HCT116 (cell line): ENCODE results near the gene IPO7. TPM values are rescaled to one million over a fixed set of nuclear protein-coding genes. Genes with fewer than 3 reads are reported as not detected.

ENCODE experiments used
- ATAC-seq: fragments of 200-7000 bp; cut with Tn5 transposase; 2 replicates; pipeline ENCODE4 v1.9.1; 2020; ENCODE audit warnings: mild to moderate bottlenecking, moderate library complexity
- BruUV-seq: library from RNA; stranded (reverse); fragments of 400-500 nt; replicated peaks from 2 replicates; lab custom pipeline; 2021; lab: Mats Ljungman, UMichigan
- CTCF ChIA-PET: fragments of 300-600 bp; sonication (Branson Sonifier 250); formaldehyde crosslinking; loops from one replicate; lab custom pipeline; 2021; ENCODE audit warnings: antibody characterized with exemption; lab: Charles Lee
- POLR2A ChIA-PET: fragments of 300-600, 350-600 bp; sonication (Branson Sonifier 250); formaldehyde crosslinking; loops from one replicate; lab custom pipeline; 2021; ENCODE audit warnings: antibody characterized with exemption; lab: Charles Lee
- RAD21 ChIA-PET, 2 experiments: fragments of 300-600 bp; sonication (Branson Sonifier 250); formaldehyde crosslinking; loops; one replicate each; lab custom pipeline; 2023; ENCODE audit warnings: low total read pairs in 2 of 2; ENCODE audit not compliant: uncharacterized antibody in 2 of 2, unreplicated experiment in 2 of 2, low non-redundant PET in 1 of 2; lab: Charles Lee
- DNase-seq: peaks from one replicate; pipeline ENCODE4 v3.0.0-alpha.2; 2010; ENCODE audit warnings: low read depth, low spot score
- H2AFZ ChIP-seq: fragments of 200-600 bp; shearing (Covaris generic), sonication (generic); 2 replicates; pipeline ENCODE4 v1.6.1; 2017; ENCODE audit warnings: low read depth, mixed run types, mixed read lengths, antibody characterized with exemption, low read length; ENCODE audit not compliant: poor library complexity, severe bottlenecking
- H3K27ac ChIP-seq: 2 replicates; pipeline ENCODE4 v1.5.1; 2012; ENCODE audit warnings: low read depth, low read length
- H3K27me3 ChIP-seq: fragments of 200-600 bp; sonication (generic); 2 replicates; pipeline ENCODE4 v1.6.1; 2016; ENCODE audit warnings: mixed run types, low read length, mixed read lengths; ENCODE audit not compliant: insufficient read depth
- H3K36me3 ChIP-seq, 2 experiments: fragments of 200-500 bp in 1 of 2; fragments of 200-600 bp in 1 of 2; sonication (Bioruptor generic) in 1 of 2; sonication (generic) in 1 of 2; 2 replicates each; pipeline versions ENCODE4 v1.5.1 to v1.6.1; 2014 to 2016; ENCODE audit warnings: low read length in 2 of 2, inconsistent platforms in 1 of 2, mixed read lengths in 1 of 2, mixed run types in 1 of 2; ENCODE audit not compliant: insufficient read depth in 2 of 2, control insufficient read depth in 1 of 2
- H3K4me1 ChIP-seq, 2 experiments: fragments of 200-600 bp in 1 of 2; sonication (generic) in 1 of 2; 2 replicates each; pipeline versions ENCODE4 v1.5.1 to v1.6.1; 2012 to 2017; ENCODE audit warnings: low read length in 2 of 2, inconsistent platforms in 1 of 2, mild to moderate bottlenecking in 1 of 2, mixed read lengths in 1 of 2, mixed run types in 1 of 2, moderate library complexity in 1 of 2; ENCODE audit not compliant: insufficient read depth in 2 of 2, control insufficient read depth in 1 of 2
- H3K4me2 ChIP-seq: fragments of 200-600 bp; sonication (generic); 2 replicates; pipeline ENCODE4 v1.6.1; 2017; ENCODE audit warnings: mixed run types, low read length, mixed read lengths
- H3K4me3 ChIP-seq, 2 experiments: fragments of 200-600 bp in 1 of 2; sonication (generic) in 1 of 2; replicated peaks in 1 of 2; 2 replicates each; pipeline ENCODE4 v1.5.1; 2011 to 2016; ENCODE audit warnings: low read length in 2 of 2, control low read depth in 1 of 2, low read depth in 1 of 2, mild to moderate bottlenecking in 1 of 2, mixed read lengths in 1 of 2, mixed run types in 1 of 2
- H3K79me2 ChIP-seq: fragments of 200-600 bp; sonication (generic); 2 replicates; pipeline ENCODE4 v1.6.1; 2017; ENCODE audit warnings: mild to moderate bottlenecking, mixed run types, low read length, moderate library complexity, mixed read lengths; ENCODE audit not compliant: insufficient read depth
- H3K9ac ChIP-seq: fragments of 200-600 bp; sonication (generic); 2 replicates; pipeline ENCODE4 v1.6.1; 2016; ENCODE audit warnings: low read length, mixed read lengths
- H3K9me2 ChIP-seq: fragments of 200-600 bp; sonication (generic), shearing (Covaris generic); 2 replicates; pipeline ENCODE4 v1.6.1; 2017; ENCODE audit warnings: mixed run types, mild to moderate bottlenecking, moderate library complexity; ENCODE audit not compliant: insufficient read depth
- H3K9me3 ChIP-seq, 2 experiments: fragments of 200-500 bp in 1 of 2; fragments of 200-600 bp in 1 of 2; sonication (Bioruptor generic) in 1 of 2; sonication (generic) in 1 of 2; 2 replicates each; pipeline ENCODE4 v1.6.1; 2014 to 2017; ENCODE audit warnings: low read length in 2 of 2, mixed read lengths in 2 of 2, inconsistent platforms in 1 of 2, low read depth in 1 of 2, mild to moderate bottlenecking in 1 of 2, mixed run types in 1 of 2, moderate library complexity in 1 of 2; ENCODE audit not compliant: control insufficient read depth in 1 of 2, insufficient read depth in 1 of 2
- H4K20me1 ChIP-seq: fragments of 200-600 bp; sonication (generic), shearing (Covaris generic); 2 replicates; pipeline ENCODE4 v1.6.1; 2017; ENCODE audit warnings: mixed run types, mild to moderate bottlenecking, moderate library complexity; ENCODE audit not compliant: insufficient read depth
- CEBPB ChIP-seq: IDR thresholded peaks from 2 replicates; pipeline ENCODE4 v1.6.1; 2012; ENCODE audit warnings: low read depth
- CTCF ChIP-seq, 3 experiments: fragments of 200-600 bp in 1 of 3; sonication (generic) in 1 of 3; IDR thresholded peaks in 2 of 3; conservative IDR thresholded peaks in 1 of 3; 2 replicates each; pipeline ENCODE4 v1.5.1; 2012 to 2017; ENCODE audit warnings: low read depth in 2 of 3, low read length in 2 of 3, antibody characterized with exemption in 1 of 3, borderline replicate concordance in 1 of 3, control low read depth in 1 of 3, mild to moderate bottlenecking in 1 of 3, mixed read lengths in 1 of 3, mixed run types in 1 of 3, moderate library complexity in 1 of 3; ENCODE audit not compliant: insufficient read depth in 1 of 3
- ELF1 ChIP-seq: IDR thresholded peaks from 2 replicates; pipeline ENCODE4 v1.6.1; 2012; ENCODE audit warnings: low read depth, borderline replicate concordance
- JUND ChIP-seq: IDR thresholded peaks from 2 replicates; pipeline ENCODE4 v1.6.1; 2012
- POLR2AphosphoS5 ChIP-seq: IDR thresholded peaks from 2 replicates; pipeline ENCODE4 v1.6.1; 2011; ENCODE audit warnings: mild to moderate bottlenecking, low read depth, low read length, moderate library complexity
- RAD21 ChIP-seq: IDR thresholded peaks from 2 replicates; pipeline ENCODE4 v1.6.1; 2012; ENCODE audit warnings: low read depth, mild to moderate bottlenecking
- SIN3A ChIP-seq: IDR thresholded peaks from 2 replicates; pipeline ENCODE4 v1.6.1; 2012; ENCODE audit warnings: low read depth
- SP1 ChIP-seq: IDR thresholded peaks from 2 replicates; pipeline ENCODE4 v1.6.1; 2012; ENCODE audit warnings: low read depth
- SRF ChIP-seq: IDR thresholded peaks from 2 replicates; pipeline ENCODE4 v1.6.1; 2012; ENCODE audit warnings: low read depth
- YY1 ChIP-seq: IDR thresholded peaks from 2 replicates; pipeline ENCODE4 v1.6.1; 2011; ENCODE audit warnings: low read length, low read depth, moderate library complexity, mild to moderate bottlenecking; ENCODE audit not compliant: insufficient replicate concordance; ENCODE audit errors: extremely low read depth
- ZFX ChIP-seq: fragments of 450-650 bp; IDR thresholded peaks from 2 replicates; pipeline ENCODE4 v1.6.1; 2017
- intact Hi-C: fragments of 100-400 bp; cut with micrococcal nuclease; formaldehyde crosslinking; loops from 2 replicates; pipeline ENCODE4 v1.10.0; 2022
- total RNA-seq: library from RNA; stranded (reverse); gene quantifications from one replicate; pipeline ENCODE4 v1.2.1, GENCODE V29; 2021; ENCODE audit not compliant: unreplicated experiment
- TF ChIP-seq, protein P1 (sequence below): IDR thresholded peaks from 2 replicates; pipeline ENCODE4 v1.6.1; 2011; ENCODE audit warnings: mild to moderate bottlenecking, low read length, moderate library complexity; ENCODE audit not compliant: insufficient replicate concordance; ENCODE audit errors: extremely low read depth

The IPO7 gene
- total RNA-seq, 1 experiment from 2014 or later = 186 TPM

DNA sequence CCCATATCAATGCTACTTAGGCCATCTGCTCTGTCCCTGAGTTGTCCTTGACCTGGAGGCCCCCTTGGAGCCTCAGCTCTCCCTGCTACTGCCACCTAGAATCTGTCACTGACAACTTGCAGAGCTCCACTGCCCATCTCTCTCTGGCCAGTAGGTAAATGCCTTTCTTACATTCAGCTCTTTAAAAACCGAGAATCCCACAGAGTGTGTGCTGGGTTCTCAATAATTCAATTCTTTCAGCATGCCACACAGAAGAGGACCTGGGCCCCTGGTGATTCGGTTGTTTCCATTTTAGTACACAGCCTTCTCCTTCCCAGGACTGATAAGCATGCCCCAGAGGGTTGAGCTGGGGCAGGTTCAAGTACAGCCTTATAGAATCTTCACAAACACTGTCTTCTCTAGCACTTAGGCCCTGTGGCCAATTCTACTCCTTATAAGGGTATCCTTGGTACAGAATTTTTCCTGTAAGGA is 22.0 kb upstream of the IPO7 start:
- RAD21 ChIA-PET = no interaction called here
- intact Hi-C loops = no loop called here
- no TSS peak for BruUV-seq

GRCh38 chr11:9363954-9364912 is 20.2 kb upstream of the IPO7 start:
- H3K9me3 ChIP-seq = no peaks in the 10 kb centered on the region
- ChIA-PET RAD21 (interaction anchor here in 1 of 2 experiments (0.7 kb wide), 1 partner anchor 201 kb away, joined by 4 read pairs; no protein-coding TSS in a partner anchor), CTCF (no interaction called here), POLR2A (interaction anchor here (0.5 to 3.3 kb wide), 12 partner anchors 8 to 97 kb away, joined by 3 to 12 read pairs (median 4); partner anchors contain the start of genes IPO7, TMEM41B and ZNF143)
- H2AFZ ChIP-seq = no peak overlapping the region
- H3K9ac ChIP-seq = peak overlapping the region; percentile 69
- no peaks in the 10 kb centered on the region for H4K20me1 ChIP-seq
- H3K27ac ChIP-seq = peak overlapping the region; percentile 99
- H3K79me2 ChIP-seq = no peaks in the 10 kb centered on the region
- ATAC-seq = peak; percentile 88
- intact Hi-C loops = loop anchor here (1.0 to 2.0 kb wide), 3 partner anchors 21 to 97 kb away; partner anchors contain the start of genes IPO7, TMEM41B and ZNF143
- TSS peak; percentile 89 for BruUV-seq
- H3K4me2 ChIP-seq = peak overlapping the region; percentile 70
- no peaks in the 10 kb centered on the region for H3K27me3 ChIP-seq
- DNase-seq = peak; percentile 97
- H3K4me1 ChIP-seq = peaks cover 34 to 48% of the 10 kb centered on the region in 2 experiments
- H3K4me3 ChIP-seq = peak overlapping the region; percentile 34 to 44
- H3K9me2 ChIP-seq = no peaks in the 10 kb centered on the region
- H3K36me3 ChIP-seq = no peaks in the 10 kb centered on the region
- TF ChIP-seq YY1 = peak; percentile 70
- no peak for TF ChIP-seq CTCF (IDR thresholded peaks at IDR 0.05 in 2 of 3, conservative IDR thresholded peaks at IDR 0.05 in 1 of 3; ENCODE audit: borderline replicate concordance in 1 of 3, insufficient read depth in 1 of 3, low read depth in 2 of 3, low read length in 2 of 3)
- TF ChIP-seq ZFX = peak; percentile 80
- TF ChIP-seq RAD21 = peak; percentile 50
- no peak; the same call in 1 of the 2 replicates for TF ChIP-seq ELF1
- TF ChIP-seq SP1 = peak; percentile 95
- peak; percentile 88 for TF ChIP-seq SRF
- TF ChIP-seq CEBPB = peak; percentile 60; the same call in 1 of the 2 replicates
- TF ChIP-seq POLR2AphosphoS5 = peak; percentile 74
- TF ChIP-seq SIN3A = peak; percentile 91
- TF ChIP-seq, protein P1, sequence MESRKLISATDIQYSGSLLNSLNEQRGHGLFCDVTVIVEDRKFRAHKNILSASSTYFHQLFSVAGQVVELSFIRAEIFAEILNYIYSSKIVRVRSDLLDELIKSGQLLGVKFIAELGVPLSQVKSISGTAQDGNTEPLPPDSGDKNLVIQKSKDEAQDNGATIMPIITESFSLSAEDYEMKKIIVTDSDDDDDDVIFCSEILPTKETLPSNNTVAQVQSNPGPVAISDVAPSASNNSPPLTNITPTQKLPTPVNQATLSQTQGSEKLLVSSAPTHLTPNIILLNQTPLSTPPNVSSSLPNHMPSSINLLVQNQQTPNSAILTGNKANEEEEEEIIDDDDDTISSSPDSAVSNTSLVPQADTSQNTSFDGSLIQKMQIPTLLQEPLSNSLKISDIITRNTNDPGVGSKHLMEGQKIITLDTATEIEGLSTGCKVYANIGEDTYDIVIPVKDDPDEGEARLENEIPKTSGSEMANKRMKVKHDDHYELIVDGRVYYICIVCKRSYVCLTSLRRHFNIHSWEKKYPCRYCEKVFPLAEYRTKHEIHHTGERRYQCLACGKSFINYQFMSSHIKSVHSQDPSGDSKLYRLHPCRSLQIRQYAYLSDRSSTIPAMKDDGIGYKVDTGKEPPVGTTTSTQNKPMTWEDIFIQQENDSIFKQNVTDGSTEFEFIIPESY = no peak

More for the DNA sequence above, 22.0 kb upstream of the IPO7 start:
- Histone ChIP-seq H3K4me3 (peak overlapping the region in 1 of 2 experiments; percentile 42; a peak in 1 of 4 replicates), H2AFZ (peak overlapping the region; percentile 10), H3K4me2 (peak overlapping the region; percentile 70), H4K20me1 (no peaks in the 10 kb centered on the region), H3K9ac (peak overlapping the region; percentile 69), H3K9me2 (no peaks in the 10 kb centered on the region), H3K27ac (peak overlapping the region; percentile 99), H3K79me2 (no peaks in the 10 kb centered on the region), H3K36me3 (no peaks in the 10 kb centered on the region), H3K4me1 (peaks cover 34 to 56% of the 10 kb centered on the region in 2 experiments), H3K27me3 (no peaks in the 10 kb centered on the region), H3K9me3 (no peaks in the 10 kb centered on the region)
- POLR2A ChIA-PET = interaction anchor here (0.9 to 3.3 kb wide), 4 partner anchors 9 to 99 kb away, joined by 3 to 12 read pairs (median 6); partner anchors contain the start of gene ZNF143
- CTCF ChIA-PET = no interaction called here
- peak; percentile 11; the same call in 1 of the 2 replicates for ATAC-seq
- DNase-seq = no peak
- TF ChIP-seq ZFX = peak; percentile 15; the same call in 1 of the 2 replicates
- TF ChIP-seq ELF1 = no peak
- TF ChIP-seq JUND = no peak
- 0 out of 2 replicates have a peak, but pooled peaks have one; percentile 15 for TF ChIP-seq RAD21
- 0 out of 2 replicates have a peak, but pooled peaks have one; percentile 25 for TF ChIP-seq SRF
